ENCODE measurements around the gene PLD5.
A peak's percentile ranks its signal among the peaks of the same experiment; 100 is the strongest.

Gene PLD5

DNA sequence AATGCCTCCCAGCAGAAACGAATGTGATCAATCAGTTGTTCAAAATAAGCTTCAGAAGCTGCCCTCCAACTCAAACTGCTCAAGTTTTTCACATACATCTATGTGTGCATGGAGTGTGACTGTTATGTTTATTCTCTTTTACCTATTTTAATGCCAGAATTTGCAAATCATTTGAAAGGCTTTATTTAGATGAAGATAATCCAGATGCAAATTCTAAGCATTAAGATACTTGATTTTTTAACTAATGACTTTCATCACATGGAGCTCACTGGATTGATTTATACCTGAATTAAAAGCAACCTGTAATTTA, 69.5 kb downstream of the PLD5 start:
- Histone ChIP-seq H3K9ac (no peak overlapping the region), H2AFZ (ENCODE audit: low read depth) (peak overlapping the region; percentile 35; the same call in 1 of the 2 replicates), H3K4me1 (ENCODE audit: low read depth, poor library complexity, severe bottlenecking) (peaks cover 8% of the 10 kb centered on the region), H3K27ac (no peak overlapping the region), H3K27me3 (ENCODE audit: insufficient read depth, low read depth) (no peaks in the 10 kb centered on the region), H3K4me3 (IDR thresholded peaks at IDR 0.05; ENCODE audit: insufficient read depth, low read depth, low read length) (no peak overlapping the region), H3K79me2 (ENCODE audit: insufficient read depth, low read depth) (no peaks in the 10 kb centered on the region), H3K4me2 (peak overlapping the region; percentile 29; the same call in 1 of the 2 replicates), H3K36me3 (ENCODE audit: insufficient read depth) (no peaks in the 10 kb centered on the region), H4K20me1 (ENCODE audit: insufficient read depth) (no peaks in the 10 kb centered on the region)
- TF ChIP-seq, protein P1, sequence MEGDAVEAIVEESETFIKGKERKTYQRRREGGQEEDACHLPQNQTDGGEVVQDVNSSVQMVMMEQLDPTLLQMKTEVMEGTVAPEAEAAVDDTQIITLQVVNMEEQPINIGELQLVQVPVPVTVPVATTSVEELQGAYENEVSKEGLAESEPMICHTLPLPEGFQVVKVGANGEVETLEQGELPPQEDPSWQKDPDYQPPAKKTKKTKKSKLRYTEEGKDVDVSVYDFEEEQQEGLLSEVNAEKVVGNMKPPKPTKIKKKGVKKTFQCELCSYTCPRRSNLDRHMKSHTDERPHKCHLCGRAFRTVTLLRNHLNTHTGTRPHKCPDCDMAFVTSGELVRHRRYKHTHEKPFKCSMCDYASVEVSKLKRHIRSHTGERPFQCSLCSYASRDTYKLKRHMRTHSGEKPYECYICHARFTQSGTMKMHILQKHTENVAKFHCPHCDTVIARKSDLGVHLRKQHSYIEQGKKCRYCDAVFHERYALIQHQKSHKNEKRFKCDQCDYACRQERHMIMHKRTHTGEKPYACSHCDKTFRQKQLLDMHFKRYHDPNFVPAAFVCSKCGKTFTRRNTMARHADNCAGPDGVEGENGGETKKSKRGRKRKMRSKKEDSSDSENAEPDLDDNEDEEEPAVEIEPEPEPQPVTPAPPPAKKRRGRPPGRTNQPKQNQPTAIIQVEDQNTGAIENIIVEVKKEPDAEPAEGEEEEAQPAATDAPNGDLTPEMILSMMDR (conservative IDR thresholded peaks at IDR 0.05; ENCODE audit: low read depth, low read length) = 0 out of 2 replicates have a peak, but pooled peaks have one; percentile 13

DNA sequence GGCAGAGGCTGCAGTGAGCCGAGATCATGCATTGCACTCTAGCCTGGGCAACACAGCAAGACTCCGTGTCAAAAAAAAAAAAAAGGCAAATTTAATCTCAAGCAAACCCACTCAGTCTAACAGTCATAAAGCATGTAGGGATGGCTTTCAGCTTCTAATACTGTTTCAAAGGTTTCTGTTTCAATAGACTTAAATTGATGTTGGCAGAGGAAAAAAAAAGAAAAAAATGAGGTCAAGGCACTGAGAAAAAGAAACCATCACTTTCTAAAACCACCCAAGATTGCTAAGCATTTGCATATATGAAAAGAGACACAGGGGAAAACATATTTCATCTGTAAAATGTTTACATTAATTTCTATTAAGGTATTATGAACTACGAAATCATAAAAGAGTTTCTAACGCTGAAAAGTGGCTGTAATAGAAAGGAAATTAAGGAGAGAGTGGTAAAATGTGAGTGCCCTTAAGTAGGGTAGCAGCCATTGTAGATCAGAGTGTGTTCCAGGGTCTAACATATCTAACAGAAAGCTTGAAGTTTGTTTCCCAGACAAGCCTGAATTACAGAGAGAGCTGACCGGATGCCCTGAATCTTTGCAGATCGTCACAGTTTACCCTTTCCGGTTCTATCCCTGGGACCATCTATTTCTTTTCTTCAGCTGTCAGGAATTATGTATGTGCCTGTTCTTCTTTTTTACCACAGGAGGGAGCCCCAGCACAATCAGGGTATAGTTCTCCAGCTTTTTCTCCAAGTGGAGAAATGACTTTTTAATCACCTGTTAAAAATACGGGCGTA, 70.0 kb downstream of the PLD5 start:
- H4K20me1 ChIP-seq (ENCODE audit: insufficient read depth) = no peaks in the 10 kb centered on the region
- no peak overlapping the region for H3K9ac ChIP-seq
- no peaks in the 10 kb centered on the region for H3K27me3 ChIP-seq (ENCODE audit: insufficient read depth, low read depth)
- no peaks in the 10 kb centered on the region for H3K36me3 ChIP-seq (ENCODE audit: insufficient read depth)
- H3K4me2 ChIP-seq = peak overlapping the region; percentile 29; the same call in 1 of the 2 replicates
- H3K4me3 ChIP-seq (IDR thresholded peaks at IDR 0.05; ENCODE audit: insufficient read depth, low read depth, low read length) = no peak overlapping the region
- no peaks in the 10 kb centered on the region for H3K79me2 ChIP-seq (ENCODE audit: insufficient read depth, low read depth)
- peak overlapping the region; percentile 35; the same call in 1 of the 2 replicates for H2AFZ ChIP-seq (ENCODE audit: low read depth)
- H3K4me1 ChIP-seq (ENCODE audit: low read depth, poor library complexity, severe bottlenecking) = peaks cover 8% of the 10 kb centered on the region
- H3K27ac ChIP-seq = no peak overlapping the region
- TF ChIP-seq, protein P1 (conservative IDR thresholded peaks at IDR 0.05; ENCODE audit: low read depth, low read length) = peak; percentile 89

DNA sequence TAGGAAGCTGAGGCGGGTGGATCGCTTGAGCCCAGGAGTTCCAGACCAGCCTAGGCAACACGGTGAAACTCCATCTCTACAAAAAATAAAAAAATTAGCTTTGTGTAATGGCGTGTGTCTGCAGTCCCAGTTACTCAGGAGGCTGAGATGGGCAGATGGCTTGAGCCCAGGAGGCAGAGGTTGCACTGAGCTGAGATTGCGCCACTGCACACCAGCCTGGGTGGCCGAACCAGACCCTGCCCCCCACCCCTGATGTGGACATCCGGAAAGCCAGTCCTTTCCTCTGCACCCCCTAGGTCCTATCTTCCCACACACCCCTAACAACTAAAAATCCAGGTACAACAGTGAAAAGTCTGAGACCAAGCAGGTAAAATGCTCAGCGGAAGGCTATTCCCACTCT, 71.9 kb downstream of the PLD5 start:
- TF ChIP-seq, protein P1 (conservative IDR thresholded peaks at IDR 0.05; ENCODE audit: low read depth, low read length) = no peak
- H3K9ac ChIP-seq = no peak overlapping the region
- H3K4me2 ChIP-seq = no peak overlapping the region
- H3K79me2 ChIP-seq (ENCODE audit: insufficient read depth, low read depth) = no peaks in the 10 kb centered on the region
- H3K4me1 ChIP-seq (ENCODE audit: low read depth, poor library complexity, severe bottlenecking) = peaks cover 8% of the 10 kb centered on the region
- no peak overlapping the region for H2AFZ ChIP-seq (ENCODE audit: low read depth)
- no peaks in the 10 kb centered on the region for H4K20me1 ChIP-seq (ENCODE audit: insufficient read depth)
- no peak overlapping the region for H3K4me3 ChIP-seq (IDR thresholded peaks at IDR 0.05; ENCODE audit: insufficient read depth, low read depth, low read length)
- no peaks in the 10 kb centered on the region for H3K36me3 ChIP-seq (ENCODE audit: insufficient read depth)
- H3K27ac ChIP-seq = no peak overlapping the region
- no peaks in the 10 kb centered on the region for H3K27me3 ChIP-seq (ENCODE audit: insufficient read depth, low read depth)

DNA sequence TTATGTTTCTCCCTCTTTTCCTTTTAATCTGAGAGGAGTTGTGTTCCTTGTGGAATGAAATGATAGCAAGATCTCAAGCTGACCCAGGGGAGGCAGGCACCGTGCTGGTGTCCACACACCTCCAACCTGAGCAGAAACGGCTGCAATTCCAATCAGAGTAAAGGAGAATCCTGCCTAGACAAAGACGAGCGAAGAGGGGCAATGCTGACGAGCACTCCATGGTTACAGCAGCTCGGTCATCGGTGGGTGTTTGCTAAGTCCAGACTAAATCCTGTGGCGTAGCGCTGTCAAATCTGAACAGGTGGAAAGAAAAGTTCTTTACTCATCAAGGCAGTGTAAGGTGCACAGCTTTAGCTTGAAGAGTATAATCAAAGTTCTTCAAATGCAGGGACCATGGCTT, 74.8 kb downstream of the PLD5 start:
- H3K27ac ChIP-seq = no peak overlapping the region
- no peaks in the 10 kb centered on the region for H3K27me3 ChIP-seq (ENCODE audit: insufficient read depth, low read depth)
- H3K4me2 ChIP-seq = no peak overlapping the region
- no peak overlapping the region for H3K4me3 ChIP-seq (IDR thresholded peaks at IDR 0.05; ENCODE audit: insufficient read depth, low read depth, low read length)
- no peak overlapping the region for H3K9ac ChIP-seq
- H3K79me2 ChIP-seq (ENCODE audit: insufficient read depth, low read depth) = no peaks in the 10 kb centered on the region
- no peaks in the 10 kb centered on the region for H4K20me1 ChIP-seq (ENCODE audit: insufficient read depth)
- TF ChIP-seq, protein P1 (conservative IDR thresholded peaks at IDR 0.05; ENCODE audit: low read depth, low read length) = no peak
- no peaks in the 10 kb centered on the region for H3K36me3 ChIP-seq (ENCODE audit: insufficient read depth)
- peaks cover 4% of the 10 kb centered on the region for H3K4me1 ChIP-seq (ENCODE audit: low read depth, poor library complexity, severe bottlenecking)
- H2AFZ ChIP-seq (ENCODE audit: low read depth) = no peak overlapping the region

Data from KMS-11 (cell line).